Stimulated activated CD8-positive, alpha-beta memory T cell treated with anti-CD3 and anti-CD28 coated beads, Interleukin-2, amount 100 ng/mL, for 1 hour (primary cell): ENCODE measurements around the gene IL2RA.
"Not testable (repeated sequence)": the region's sequence is repeated elsewhere in the genome, so short reads cannot be mapped to it uniquely, and the experiment has no call there.

Experiments used
- DNase-seq, 2 donors: peaks; one replicate each; pipeline ENCODE4 v3.0.0-alpha.2; 2020; ENCODE audit warnings: low read depth in 2 of 2

Gene IL2RA

DNA sequence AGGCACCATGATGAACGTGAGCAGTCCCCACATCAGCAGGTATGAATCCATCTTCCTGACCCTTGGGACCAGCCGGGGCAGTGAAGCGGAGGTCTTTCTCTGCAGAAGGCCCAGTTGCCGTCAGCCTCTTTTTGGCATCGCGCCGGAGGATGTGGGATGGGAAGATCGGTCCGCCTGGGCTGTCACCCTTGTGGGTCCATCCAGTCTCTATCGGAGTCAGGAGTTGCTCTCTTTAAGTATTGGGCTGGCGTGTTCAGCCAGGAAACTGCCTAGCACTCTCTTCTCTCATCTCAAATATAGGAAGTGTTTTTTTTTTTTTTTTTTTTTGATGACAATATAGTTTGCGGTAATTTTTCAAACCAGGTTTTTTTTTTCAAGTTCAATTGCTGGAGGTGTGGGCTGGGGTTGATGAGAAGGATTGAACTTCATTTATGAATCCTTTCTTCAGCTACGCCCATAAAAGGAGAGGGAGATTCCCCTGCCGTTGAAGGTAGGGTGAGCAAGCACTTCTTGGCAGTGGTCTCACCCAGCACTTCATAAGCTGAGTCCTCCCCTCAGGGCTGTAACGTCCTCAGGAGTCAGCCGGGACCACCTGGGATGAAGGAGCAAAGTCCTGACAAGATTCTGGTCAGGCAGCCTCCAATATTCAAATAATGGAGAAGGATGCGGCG lies at the start of gene IL2RA:
Gene IL2RA (minus strand): TSS at position 267 of the 671 bp plus-strand sequence. CDS start 216 bp downstream, at position 51.
- DNase-seq = no peak

DNA sequence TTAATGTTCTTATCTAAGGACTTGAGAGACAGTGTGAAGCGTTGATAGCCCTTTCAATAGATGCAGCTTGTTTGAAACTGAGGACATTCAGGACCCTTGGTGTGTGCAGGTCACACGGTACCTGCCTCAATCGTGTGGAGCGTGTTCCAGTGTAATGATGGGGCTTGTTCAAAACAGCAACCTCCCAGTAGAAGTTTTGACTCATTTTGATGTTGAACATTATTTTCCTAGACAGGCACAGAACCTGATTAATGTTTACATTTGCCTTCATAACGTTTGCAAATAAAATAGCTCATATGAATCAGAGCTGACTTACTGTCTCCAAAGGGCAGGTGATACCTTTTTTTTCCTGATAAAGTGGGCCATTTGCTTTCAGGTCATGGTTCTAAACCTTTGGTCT lies 48.0 kb upstream of the IL2RA start:
- no peak for DNase-seq

DNA sequence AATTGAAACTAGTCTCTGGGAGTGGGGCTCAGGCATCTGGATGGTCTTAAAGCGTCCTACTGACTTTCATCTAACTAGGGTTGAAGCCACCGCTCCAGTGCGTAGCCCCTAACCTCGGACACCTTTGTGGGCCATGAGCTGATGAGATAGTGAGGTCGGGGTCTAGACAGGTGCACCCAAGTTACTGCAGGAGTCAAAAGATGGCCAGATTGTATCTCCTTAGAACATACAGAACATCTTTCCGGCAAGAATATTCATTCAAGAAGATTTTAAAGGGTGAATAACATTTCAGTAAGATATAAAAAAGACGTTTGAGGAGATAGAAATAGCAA lies 47.2 kb upstream of the IL2RA start:
- DNase-seq = no peak

DNA sequence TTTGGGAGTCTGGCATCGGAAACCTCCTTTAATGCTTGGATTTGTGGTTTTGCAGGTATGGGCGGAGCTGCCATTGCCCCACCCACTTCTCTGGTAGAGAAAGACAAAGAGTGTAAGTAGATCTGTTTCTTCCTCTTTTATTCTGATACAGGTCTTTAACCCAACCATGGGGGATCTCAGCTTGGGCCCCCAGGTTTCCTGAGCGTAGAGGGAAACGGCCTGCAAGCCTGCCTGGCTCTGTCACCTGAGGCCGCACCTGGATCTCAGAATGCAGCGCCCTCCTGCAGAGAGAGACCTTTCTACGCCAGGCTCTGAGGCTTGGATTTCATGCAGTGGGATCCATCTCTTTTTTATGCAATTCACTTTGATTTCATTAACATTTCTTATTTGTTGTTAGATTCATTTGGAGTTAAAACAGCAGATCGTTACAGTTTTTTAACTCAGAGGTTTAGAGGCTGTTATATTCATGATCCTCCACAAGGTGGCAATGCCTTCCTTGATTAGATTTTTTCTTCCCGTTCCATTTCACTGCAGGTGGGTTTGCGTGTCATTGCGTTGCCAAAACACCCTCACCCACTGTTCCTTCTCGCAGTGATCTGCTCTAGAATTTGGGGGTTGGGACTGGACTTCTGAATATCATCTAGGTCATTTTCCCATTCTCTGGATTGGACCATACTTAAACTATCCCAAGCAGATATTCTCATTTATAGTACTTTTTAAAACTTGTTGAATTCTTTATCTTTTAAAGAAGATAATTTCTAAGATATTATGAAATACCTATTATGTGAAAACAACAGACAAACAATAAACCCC lies 46.7 kb upstream of the IL2RA start:
- DNase-seq = no peak

DNA sequence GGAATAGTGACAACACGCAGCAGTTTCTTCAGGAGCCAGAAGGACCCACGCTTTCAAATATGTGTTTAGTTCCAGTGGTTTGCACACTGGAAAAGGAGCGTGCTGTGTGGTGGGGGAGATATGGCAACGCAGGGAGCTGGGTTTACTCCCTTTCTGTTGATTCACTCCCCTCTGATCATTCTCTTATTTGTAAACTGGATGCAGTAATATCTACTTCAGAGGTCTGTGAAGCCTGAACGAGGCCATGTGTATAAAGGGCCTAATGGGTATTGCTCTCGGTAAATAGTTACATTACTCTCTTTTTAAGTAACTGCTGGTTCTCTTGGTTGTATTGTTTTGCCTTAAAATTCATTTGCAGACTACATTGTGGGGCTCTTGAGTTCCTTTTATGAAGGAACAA lies 45.9 kb upstream of the IL2RA start:
- DNase-seq = no peak

DNA sequence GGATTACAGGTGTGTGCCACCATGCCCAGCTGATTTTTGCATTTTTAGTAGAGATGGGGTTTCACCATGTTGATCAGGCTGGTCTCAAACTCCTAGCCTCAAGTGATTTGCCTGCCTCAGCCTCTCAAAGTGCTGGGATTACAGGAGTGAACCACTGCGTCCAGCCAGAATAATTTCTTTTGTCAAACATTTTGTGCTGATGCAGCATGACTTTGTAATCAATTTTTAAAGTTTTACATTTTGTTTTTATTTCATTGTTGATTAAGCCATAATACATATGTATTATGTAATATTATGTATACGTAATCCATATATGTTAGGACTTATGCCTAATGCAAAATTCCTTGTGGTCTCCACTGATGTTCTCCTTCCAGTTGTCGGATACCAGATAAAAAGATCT lies 45.4 kb upstream of the IL2RA start:
- not testable (repeated sequence) for DNase-seq

DNA sequence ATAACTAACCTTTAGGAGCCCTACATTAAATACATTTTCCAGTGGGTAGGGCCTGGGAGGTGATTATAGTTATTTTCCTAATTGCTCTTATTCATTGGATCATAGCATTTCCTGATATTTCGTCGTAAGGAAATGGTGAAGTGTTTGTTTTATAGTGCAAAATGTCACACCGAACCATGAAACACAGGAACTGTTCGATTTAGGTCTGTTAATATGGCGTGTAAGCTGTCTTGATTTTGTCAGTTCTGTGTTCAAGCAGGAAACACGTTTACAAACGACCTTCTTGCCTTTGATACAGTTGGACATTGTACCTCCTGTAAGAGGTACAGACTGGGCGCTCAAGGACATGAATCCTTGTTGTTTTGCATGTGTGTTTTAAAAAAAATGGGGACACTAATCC lies 41.4 kb upstream of the IL2RA start:
- no peak for DNase-seq

DNA sequence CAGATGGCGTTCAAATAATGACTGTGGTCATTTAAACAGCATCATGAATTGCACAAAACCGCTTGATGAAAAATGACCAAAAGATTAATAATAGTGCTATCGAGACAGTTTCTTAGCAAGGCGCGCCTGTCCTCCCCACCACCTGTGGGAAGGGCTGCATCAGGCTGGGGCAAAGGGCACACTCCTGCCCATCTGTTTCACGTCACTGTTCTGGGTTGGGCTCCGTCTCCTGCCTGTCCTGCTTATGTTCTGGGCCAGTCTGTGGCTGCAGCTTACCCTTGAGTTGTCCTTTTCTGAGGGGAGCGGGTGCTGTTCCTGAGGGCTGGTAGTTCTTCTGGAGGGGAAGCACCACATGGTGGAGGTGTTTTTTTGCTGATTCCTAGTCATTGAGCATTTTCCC lies 40.0 kb upstream of the IL2RA start:
- no peak for DNase-seq

DNA sequence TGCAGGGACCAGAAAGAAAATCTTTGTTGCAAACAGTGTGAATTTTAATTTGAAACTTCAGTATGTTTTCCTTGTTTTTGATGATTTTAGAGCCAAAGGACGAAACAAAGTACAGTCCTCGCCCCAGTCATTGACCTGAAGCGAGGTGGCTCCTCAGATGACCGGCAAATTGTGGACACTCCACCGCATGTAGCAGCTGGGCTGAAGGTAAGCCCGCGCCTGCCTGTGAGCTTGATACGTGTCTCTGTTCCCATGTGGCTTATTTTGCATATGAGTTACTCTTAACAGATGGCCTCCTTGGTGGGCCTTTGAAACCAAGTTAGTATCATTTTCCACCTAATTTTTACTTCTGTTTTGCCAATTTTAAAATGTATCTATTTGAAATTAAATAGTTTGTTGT lies 39.0 kb upstream of the IL2RA start:
- no peak for DNase-seq

DNA sequence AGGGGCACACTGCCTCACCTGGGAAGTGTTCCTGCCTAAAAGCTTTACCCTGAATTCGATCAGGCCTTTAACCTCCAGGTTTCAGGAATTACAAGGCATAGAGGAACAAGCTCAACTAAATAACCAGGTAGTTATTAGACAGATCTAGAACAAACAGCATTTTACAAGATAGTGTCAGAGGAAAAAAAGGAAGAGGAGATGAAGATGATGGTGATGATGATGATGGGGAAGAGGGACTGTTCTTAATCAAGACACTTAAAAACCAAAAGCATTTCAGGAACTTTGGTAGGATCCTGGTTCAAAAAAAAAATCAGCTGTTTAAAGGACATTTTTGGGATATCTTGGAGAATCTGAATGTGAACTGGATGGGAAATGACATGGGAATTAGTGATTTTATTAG lies 38.2 kb upstream of the IL2RA start:
- DNase-seq = no peak

DNA sequence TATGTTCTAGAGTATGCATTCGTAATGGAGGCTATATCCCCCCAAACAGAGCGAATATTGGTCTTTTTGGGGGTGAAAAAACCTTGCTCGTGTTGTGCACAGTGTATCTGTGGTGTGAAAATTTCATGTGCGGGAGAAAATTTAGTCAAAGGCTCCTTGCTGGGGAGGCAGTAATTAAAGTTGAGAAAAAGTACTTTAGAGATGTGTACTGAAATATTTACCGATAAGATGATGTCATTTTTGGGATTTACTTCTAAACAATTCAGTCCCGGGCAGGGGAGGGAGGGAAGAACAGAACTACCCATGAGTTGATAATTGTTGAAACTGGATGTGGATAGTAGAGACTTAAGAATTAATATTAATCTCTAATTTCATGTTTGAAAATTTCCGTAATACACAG lies 36.0 kb upstream of the IL2RA start:
- no peak for DNase-seq

DNA sequence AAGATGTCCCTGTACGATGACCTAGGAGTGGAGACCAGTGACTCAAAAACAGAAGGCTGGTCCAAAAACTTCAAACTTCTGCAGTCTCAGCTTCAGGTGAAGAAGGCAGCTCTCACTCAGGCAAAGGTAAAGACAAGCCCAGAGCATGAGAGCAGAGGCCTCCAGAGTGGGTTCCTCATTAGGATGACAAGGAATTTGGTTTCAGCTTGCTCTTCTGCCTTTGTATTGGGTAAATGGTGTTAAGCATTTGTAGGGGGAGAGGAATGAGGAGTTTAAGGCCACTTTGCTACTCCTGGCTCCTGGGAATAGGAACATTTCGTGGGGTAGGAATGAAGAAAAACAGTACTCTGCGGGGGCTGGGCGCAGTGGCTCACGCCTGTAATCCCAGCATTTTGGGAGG lies 34.9 kb upstream of the IL2RA start:
- no peak for DNase-seq

DNA sequence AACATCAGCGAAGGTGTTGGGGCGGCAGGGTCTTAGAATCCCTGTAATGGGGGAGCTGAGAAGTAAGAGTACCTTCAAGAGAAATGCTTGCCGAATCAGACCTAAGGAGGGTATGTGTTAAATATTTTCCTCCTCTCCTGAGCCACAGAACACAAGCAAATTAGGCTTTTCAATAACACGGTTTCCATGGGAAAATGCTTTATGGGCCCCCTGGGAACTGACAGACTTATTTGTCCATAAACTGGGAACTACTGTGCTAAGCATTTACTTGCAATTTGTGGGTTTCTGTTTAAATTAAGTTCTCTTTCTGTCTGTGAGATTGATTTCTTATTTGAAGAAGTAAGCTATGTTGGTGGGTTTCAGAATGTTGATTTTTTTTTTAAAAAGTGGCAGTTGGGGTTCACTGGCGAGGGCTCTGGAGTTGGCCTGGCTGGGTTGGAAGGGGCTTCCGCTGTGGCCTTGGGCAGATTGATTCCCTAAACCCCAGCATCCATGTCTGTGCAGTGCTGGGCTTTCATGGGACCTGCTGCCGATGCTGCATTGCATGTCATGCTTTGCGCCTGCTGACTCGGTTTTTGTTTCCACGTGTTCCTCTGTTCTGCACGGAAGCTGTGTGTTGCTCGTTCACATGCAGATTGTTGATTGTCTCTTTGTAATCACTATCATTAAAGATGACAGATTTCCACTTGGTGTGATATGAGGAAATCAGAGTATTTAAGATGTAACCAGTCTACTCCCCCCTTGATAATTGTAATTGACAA lies 33.8 kb upstream of the IL2RA start:
- no peak for DNase-seq

DNA sequence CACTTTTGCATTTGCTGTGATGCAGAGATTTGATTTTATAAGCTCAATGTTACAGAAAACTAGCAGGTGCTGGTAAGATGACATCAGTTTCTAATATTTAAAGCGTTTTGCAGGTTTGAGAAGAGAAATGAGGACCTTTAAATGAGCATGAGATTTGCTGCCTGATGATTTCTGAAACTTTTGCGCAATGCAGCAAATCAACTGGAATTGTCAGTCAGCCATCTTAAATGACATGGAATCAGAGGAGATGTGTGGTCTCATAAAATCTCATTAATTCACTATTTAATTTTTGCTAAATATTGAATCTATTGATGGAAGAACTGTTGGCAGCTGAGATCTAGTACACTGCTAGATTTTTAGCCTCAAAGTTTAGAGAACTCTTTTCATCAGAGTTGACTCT lies 30.6 kb upstream of the IL2RA start:
- DNase-seq = no peak

DNA sequence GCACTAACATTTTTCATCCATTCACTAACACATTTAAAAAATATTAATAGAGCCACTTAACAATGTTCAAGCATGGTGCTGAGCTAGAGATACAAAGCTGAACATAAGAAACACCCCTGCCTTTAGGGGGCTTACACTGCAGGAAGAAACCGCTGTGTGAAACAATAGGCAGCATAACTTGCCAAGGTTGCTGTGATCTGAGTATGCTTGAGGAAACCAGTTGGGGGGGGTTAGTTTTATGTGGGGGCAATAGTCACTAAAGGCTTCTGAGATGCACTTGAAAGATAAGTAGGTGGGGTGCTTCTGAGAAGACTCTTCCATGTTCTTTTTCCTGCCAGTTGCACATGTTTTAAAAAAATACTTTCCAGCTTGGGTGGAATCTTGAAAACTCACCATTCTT lies 29.5 kb upstream of the IL2RA start:
- DNase-seq = no peak

DNA sequence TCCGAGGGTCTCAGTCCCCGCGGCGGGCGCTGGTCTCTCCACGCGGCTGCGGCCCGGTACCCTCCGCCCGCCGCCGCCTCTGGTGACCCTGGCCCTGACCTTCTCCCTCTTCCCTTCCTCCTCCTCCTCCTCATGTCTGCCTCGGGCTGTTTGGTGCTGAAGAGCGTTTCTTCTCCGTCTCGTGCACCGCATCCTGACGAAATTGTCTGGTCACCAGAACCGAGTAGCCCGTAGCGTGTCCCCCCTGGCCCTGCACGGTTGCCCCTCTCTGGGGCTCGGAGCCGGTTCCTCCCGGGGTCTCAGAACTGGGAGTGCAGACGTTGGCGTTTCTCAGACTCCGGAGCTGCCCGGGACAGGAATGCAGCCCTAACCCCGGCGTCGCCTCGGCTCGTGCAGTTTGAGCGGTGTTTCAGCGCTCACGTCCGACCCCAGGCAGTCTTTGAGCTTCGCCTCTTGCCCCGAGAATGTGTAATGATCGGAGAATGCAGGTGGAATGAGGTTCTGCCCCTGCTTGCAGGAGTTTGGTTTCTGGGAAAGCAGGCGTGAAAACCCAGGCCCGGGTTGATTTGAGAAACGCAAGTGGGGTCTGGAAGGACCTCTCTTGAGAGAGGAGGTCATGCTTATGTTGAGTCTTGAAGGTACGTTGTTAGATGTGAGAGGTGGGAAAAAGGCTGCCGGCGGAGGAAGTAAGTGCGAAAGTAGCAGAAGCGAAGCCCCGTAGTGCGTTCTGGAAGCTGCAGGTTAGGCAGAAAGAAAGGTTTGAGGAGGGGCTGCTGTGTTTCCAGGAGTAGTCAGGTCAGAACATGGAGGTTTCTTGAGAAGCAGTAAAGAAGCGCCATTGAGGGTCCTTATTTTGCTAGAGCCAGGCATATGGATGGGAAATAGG lies 27.4 kb upstream of the IL2RA start:
- no peak for DNase-seq

DNA sequence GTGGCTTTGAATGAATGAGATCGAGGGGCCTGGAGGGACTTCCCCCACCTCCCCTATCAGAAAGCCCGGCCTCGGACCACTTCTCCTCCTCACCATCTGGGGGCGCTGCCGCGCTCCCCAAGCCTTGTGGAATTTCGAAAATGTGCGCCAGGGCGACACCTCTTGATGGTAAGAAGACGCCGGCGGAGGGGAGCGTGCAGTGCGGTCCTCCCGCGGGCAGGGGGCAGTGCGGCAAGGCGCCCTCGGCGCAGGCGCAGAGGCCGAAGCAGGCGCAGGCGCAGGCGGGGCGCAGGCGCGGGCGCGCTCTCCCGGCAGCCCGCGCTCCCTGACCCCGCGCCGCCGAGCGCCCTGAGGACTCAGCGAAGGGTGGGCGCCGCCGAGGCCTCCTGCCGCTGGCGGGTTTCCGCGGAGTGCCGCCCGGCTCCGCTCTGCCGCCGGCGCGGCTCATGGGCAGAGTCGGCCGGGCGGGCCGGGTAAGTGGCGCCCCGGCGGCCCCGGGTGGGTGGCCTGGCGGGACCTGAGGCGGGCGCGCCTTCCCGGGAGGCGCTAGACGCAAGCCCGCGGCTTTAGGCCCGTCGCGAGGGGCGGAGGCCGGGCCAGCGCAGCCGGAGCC lies 26.7 kb upstream of the IL2RA start, which contains the start of gene RBM17:
Gene RBM17 (plus strand): TSS at position 314 of the 613 bp plus-strand sequence. CDS start 8,032 bp downstream, outside the sequence.
- peak; percentile 96 to 97 for DNase-seq

DNA sequence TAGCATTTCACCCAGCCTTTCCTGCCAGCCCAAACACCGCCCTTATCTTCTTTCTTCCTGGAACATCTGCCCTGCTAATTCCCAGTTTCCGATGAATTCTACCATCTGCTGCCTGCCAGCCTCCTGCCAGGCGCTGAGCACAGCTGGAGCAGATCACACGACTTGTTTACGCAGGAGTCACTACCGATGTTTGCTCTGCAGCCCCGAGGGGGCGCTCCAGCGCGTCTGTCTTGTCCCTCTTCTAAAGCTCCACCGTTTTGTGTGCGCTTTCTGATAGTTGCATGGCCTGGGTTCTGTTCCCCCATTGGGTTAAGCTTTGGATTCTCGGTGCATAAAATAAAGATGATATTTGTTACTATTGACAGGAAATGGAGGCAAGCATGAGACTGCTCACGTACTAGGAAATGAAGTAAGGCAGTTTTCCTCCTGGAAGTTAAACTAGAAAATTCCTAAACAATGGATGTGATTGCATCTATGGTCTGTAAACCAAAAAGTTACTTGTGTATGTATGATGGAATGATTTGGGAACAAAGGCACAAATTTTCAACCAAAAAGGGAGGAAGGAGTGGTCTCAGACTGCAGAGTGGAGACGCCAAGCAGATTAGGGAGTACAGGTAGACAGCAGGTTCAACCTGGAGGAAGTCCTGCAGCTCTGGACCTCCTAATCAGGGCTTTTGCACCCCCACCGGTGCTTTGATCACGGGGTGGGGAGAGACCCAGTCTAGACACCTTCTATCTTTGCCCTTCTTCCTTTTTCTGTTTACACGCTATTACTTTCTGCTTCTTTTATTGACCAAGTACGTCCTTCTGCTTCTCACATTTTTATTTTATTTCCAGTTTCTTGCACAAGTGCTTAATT lies 24.4 kb upstream of the IL2RA start:
- peak; percentile 63 to 81 for DNase-seq

DNA sequence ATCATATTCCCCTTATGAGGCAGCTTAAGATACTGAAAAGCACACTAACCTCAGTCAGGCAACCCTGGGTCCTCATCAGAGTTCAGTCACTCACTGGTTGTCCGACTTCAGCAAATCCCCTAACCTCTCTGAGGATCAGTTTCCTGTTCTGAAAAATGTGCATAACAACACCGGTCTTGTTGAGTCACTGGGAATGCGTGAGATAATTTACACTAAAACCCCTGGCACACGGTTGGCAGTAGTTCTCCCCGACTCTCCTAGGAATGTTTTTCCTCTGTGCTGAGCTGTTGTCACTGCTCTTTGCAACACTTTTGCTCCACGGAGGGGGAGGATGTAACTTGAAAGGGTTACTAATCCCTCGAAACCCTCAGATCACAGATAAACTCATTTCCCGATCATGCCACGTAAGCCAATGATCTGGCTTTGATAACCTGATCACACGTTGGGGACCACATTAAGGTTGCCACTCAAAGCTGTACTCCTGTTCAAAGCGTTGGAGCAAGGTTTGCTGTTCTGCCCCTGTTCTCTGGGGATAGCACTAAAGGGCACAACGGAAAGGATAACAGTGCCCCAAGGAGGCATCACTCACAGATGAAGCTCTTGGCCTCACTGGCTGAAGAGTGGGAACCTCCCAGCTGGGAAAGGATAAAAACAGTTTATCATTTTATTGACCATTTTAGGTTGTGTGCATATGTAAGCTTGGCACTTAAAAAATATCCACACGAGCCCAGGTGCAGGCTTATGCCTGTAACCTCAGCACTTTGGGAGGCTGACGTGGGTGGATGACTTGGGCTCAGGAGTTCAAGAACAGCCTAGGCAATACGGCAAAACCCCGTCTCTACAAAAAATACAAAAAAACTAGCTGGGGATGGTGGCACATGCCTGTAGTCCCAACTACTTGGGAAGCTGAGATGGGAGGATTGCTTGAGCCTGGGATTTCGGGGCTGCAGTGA lies 21.6 kb upstream of the IL2RA start:
- no peak for DNase-seq
